Head of caudate nucleus (tissue), 42 donors: ENCODE results near the gene CAPN12.
A peak's percentile ranks its signal among the peaks of the same experiment; 100 is the strongest.

Experiments
- DNase-seq, 42 donors: peaks; one replicate each; pipeline versions ENCODE4 v3.0.0 to v3.0.0-alpha.2; 2020 to 2021; ENCODE audit warnings: mixed read lengths in 7 of 42
- intact Hi-C: fragments of 100-400 bp; cut with DNase I; formaldehyde crosslinking; loops from one replicate; pipeline ENCODE4 v1.15.0; 2022

The CAPN12 gene

DNA sequence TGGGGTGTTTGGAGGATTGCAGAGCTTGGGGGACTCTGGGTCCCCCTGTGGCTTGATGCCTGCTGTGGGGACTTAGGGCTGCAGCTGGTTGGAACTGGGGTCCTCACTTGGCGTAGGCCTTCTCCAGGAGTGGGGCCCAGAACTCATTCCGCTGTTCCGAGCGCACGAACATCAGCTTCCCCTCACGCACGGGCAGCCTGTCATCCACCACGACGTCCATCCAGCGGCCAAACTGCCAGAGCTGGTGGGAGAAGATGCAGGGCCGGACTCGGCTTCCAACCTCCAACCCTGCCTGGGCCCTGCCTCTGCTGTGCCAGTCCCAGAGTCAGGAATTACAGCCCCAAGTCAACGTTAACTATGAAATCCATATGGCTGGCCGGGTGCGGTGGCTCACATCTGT is 2.6 kb downstream of the CAPN12 start:
- peak in 1 of 42 donors; percentile 26 for DNase-seq

DNA sequence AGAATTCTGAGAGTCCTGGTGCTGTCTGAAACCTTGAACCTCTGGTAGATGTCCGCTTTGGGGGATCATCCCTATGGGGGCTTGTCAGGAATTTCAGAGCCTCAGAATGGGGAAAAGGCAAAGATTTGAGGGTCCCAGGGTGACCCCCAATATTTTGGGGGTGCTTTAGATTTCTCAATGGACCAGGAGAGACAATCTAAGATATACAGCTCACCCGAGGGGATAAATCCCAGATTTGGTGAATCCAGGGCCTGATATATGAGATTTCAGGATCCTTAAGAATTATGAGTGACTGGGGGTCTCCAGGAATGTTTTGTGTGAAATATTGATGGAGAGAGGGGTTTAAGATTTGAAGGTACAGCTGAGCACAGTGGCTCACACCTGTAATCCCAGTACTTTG is 3.3 kb downstream of the CAPN12 start:
- intact Hi-C loops, result no loop called here
- no peak for DNase-seq

More for the DNA sequence above, 2.6 kb downstream of the CAPN12 start:
- intact Hi-C loops, result no loop called here

DNA sequence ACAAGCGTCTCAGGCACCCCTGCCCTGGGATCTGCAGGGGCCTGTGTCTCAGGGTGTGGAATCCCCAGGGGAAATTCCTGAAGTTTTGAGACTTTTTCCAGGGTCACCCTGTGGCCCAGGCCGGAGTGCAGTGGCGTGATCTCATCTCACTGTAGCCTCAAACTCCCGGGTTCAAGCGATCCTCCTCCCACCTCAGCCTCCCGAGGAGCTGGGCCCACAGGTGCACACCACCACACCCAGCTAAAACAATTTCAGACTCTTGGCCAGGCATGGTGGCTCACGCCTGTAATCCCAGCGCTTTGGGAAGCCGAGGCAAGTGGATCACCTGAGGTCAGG is 4.0 kb downstream of the CAPN12 start:
- intact Hi-C loops, result no loop called here
- DNase-seq, result peak in 1 of 42 donors; percentile 17

DNA sequence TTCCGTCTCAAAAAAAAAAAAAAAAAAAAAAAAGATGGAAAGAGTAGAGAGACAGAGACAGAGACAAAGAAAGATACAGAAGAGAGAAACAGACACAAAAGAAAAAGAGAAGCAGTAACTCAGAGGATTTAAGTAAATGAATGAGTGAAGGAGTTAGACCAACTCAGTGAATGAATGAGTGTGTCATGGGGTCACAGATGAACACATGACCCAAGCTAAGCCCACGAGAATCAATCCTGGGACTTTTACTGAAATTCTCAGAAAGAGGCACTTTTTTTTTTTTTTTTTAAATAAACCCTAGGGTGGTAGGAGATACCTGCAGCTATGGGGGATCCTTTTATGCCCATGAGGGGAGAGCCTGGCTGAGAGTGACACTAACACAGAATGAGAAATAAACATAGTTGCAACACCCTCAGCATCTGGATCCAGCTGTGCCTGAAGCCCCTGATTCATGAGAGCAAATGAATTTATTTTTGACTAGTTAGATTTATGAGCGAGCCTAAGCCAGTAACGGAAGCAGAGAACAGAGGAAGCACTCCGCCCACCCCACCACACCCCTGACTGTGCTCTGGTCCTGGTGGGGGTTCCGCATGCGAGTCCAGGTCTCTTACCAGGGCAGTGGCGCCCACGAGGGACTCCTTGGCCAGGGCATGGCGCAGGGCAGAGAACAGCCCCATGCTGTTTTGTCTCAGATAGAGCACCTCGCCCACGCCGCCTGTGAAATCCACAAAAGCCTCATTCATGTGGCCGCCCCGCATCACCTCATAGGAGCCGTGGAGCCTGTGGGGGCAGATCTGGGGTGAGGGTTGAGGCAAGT is 4.6 kb downstream of the CAPN12 start:
- no peak for DNase-seq
- intact Hi-C loops, result no loop called here

DNA sequence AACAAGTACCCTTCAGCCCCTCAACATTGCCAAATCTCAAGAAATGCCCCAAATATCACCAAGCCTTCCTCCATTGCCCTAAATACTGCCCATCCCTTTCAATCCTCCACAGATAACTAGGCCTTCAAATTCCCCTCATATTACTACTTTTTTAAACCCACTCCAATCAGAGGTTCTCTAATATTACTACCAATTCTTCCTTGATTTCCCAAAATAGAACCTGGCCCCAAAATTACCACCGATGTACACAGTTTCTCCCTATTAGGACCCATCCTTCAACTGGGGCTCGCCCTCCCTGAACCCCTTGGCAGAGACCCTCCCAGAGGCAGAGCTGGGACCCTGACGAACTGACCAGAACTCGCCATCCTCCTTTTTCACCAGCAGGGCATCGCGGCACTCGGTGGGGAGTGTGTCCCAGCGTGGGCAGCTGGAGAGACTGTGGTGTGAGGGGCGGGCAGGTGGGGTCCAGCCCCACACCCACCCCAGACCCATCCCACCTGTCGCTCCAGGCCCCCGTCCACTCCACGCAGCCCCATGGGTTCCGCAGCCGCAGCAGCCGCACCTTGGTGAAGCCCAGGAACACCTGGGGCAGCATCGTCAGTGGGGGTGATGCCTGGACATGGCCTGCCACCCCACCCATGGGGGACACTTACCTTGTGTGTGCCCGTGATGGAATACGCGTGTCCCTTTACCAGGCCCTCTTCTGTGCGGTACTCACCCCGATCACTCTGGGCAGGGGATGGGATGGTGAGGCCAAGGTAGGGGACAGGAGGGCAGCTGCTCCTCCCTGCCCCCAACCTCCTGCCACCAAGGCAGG is 6.1 kb downstream of the CAPN12 start:
- intact Hi-C loops, result no loop called here

DNA sequence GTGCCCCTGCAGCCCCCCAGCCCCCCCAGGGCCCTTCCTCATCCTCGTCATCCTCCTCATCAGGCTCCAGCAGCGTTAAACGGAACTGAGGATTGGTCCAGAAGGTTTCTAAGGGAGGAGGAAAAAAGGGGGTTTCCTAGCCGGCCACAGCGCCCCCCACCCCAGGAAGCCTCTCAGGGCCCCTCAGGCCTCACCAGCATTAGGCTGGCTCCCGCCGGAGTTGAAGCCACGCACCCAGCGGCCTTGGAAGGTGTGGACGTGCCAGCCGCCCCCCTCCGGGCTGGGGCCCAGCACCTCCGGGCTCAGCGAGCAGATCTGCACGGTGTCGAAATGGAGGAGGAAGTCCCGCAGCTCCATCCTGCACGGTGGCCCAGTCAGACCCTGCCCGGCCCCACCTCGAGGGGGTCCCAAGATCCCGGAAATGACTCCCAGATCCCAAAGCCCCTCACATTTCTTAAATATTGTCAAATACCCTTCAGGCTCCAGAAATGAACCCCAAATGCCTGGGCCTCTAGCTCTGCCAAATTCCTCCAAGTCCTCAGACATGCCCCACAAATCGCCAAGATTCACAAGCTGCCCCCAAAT is 6.9 kb downstream of the CAPN12 start:
- intact Hi-C loops, result no loop called here
- peak in 1 of 42 donors; percentile 10 for DNase-seq

More for the DNA sequence above, 6.1 kb downstream of the CAPN12 start:
- peak in 1 of 42 donors; percentile 8 for DNase-seq

DNA sequence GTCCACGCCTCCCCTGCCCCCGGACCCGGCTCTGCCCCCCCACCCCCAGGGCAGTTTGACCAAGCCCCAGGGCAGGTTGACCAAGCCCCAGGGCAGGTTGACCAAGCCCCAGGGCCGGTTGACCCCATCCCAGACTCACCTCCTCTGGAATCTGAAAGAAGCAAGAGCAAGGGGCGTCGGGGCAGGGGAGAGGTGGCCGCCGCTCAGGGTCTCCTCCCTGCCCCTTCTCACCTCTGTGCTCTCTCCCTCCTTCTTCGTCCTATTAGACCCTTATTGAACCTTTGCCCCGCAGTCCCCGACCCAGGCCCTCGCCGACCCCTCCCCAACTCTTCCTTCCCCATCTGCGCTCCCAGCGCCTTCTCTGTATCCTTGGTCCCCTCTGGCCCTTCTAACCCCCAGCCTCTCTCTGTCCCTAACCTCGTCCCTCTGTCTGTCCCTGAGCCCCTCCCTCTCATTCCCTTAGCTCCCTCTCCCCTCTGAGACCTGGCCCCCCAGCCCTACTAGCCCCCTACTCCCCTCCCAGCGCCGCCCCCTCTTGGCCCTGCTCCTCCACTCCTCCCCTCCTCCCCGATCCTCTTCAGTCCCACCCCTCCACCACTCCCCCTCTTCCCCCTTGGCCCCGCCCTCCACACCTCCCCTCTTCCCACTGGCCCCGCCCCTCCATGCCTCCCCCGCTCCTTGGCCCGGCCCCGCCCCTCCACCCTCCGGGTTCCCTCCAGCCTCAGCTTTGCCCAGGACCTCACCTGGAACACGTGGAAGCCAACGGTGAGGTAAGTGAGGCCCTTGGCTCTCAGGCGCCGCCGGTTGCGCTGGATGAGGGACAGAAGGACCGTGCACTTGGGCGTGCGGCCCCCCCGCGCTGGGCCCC is 7.6 kb downstream of the CAPN12 start:
- intact Hi-C loops, result no loop called here
- peak in 3 of 42 donors; percentile 16 to 47 (median 39) for DNase-seq

GRCh38 chr19:38736036-38736412 is 8.2 kb downstream of the CAPN12 start:
- intact Hi-C loops, result no loop called here
- peak in 13 of 42 donors; percentile 30 to 72 (median 55) for DNase-seq

GRCh38 chr19:38735257-38735686 is 9.0 kb downstream of the CAPN12 start:
- DNase-seq, result peak in 2 of 42 donors; percentile 18 to 28
- intact Hi-C loops, result no loop called here

DNA sequence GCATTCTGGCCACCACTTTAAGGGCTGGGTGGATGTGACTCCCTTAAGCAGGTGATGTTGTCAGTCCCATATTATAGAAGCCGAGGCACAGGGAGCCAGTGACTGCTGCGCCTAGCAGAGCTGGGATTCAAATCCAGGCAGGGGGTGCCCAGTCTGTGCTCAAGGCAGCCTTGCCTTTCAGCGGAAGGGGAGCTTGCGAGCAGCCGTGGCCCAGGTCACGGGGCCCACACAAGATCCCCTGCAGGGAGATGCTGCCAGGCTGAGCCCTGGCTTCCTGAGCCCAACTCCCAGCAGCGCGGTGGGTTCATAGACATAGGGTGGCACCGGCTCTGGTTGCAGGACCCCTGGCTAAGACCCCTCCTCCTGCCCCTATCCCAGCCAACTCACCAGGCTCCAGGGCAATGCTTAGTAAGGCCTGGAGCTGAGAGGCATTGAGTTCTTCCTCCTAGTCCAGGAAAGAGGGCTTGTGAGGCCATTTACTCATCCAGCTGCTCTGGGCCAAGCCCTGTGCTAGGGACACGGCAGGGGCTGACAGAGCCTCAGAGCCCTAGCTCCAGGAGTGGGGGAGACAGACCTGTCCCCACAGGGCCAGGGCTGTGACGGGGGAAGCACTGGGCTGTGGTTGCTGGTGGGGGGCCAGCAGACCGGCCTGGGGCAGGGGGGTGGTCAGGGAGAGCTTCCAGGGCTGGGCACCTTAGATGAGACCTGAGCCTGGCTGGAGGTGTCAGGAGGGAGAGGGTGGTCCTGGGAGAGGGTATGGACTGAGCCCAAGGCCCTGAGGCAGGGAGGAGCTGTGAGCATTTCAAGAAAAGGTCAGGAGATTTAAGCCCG is 9.6 kb downstream of the CAPN12 start:
- DNase-seq, result peak in 2 of 42 donors; percentile 17 to 18
- intact Hi-C loops, result loop anchor here (5.0 kb wide), 1 partner anchor 98 kb away; the partner anchor contains the start of gene ECH1

DNA sequence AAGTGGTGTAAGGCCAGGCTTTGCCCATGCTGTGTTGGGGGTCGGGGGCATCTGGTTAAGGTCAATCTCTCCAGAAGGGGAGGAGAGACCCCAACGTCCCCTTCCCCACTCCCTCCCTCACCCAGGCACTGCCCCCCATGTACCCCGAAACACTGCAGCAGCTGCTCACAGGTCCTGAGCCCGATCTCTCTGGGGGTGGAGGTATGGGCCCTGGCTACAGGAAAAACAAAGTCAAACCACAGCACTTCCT is 10.2 kb downstream of the CAPN12 start:
- intact Hi-C loops, result loop anchor here (5.0 kb wide), 1 partner anchor 98 kb away; the partner anchor contains the start of gene ECH1
- DNase-seq, result no peak

DNA sequence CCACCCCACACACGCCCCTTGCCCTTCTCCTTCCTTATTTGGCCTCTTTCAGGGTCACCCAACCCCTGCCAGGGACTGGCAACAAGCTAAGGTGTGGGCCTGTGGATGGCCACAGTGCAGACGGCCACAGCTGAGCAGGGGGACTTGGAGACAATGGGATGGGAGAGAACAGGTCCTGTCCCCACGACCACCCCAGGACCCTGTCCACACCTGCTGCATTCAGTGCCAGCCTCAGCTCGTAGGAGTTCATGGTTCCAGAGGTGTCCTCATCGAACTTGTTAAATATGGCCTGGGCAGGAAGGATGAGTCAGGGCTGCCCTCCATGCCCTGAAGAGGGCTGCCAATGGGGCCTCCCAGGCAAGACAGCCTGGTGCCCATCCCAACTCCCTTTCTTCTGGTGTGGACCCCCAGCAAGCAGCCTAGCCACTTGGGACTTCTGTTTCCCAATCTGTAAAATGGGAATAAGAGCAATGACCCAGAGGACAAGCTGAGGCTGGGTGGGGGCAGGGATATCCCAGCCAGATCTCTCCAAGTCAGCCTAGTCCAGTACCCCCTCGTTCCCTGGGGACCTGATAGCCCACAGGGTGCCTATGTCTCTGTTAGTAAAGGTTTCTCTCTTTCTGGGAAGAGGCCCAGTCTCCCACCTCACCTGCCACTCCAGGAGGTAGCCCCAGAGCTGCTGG is 10.6 kb downstream of the CAPN12 start:
- intact Hi-C loops, result loop anchor here (5.0 kb wide), 1 partner anchor 99 kb away; the partner anchor contains the start of gene ECH1
- no peak for DNase-seq

- intact Hi-C loops, result loop anchor here (5.0 kb wide), 1 partner anchor 99 kb away; the partner anchor contains the start of gene ECH1
- DNase-seq, result peak in 1 of 42 donors; percentile 16
Observed at GRCh38 chr19:38733241-38733492, 11.1 kb downstream of the CAPN12 start.

DNA sequence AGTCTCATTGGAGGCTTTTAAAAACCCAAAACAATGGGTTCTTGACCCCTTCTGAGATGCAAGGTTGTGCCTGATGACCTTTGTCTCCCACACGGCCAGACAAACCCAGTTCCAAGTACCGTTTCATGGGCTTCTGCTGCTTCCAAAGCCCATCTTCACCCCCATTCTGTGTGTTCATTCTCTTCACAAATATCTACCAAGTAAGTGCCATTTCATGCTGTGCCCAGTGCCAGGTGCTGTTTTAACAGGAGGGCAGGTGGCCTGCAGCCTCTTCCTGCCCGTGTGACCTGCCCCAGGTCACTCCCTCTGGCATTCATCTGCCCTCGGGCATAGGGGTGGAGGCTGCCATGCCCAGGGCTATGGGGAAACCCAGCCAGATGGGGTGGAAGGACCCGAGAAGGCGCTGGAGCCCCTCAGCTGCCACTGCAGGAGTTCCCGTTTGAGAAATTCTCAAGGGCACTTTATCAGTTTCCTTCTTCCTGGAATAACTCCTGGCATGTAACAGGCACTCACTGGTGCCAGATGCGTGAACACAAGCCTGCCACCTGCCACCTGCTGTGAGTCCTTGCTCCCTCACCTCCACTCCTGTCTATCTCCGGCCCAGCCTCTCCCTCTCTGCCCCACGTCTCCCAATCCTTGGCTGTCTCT is 12.5 kb downstream of the CAPN12 start:
- intact Hi-C loops, result loop anchor here (5.0 kb wide), 1 partner anchor 101 kb away; the partner anchor contains the start of gene ECH1
- DNase-seq, result peak in 6 of 42 donors; percentile 7 to 39 (median 12)

DNA sequence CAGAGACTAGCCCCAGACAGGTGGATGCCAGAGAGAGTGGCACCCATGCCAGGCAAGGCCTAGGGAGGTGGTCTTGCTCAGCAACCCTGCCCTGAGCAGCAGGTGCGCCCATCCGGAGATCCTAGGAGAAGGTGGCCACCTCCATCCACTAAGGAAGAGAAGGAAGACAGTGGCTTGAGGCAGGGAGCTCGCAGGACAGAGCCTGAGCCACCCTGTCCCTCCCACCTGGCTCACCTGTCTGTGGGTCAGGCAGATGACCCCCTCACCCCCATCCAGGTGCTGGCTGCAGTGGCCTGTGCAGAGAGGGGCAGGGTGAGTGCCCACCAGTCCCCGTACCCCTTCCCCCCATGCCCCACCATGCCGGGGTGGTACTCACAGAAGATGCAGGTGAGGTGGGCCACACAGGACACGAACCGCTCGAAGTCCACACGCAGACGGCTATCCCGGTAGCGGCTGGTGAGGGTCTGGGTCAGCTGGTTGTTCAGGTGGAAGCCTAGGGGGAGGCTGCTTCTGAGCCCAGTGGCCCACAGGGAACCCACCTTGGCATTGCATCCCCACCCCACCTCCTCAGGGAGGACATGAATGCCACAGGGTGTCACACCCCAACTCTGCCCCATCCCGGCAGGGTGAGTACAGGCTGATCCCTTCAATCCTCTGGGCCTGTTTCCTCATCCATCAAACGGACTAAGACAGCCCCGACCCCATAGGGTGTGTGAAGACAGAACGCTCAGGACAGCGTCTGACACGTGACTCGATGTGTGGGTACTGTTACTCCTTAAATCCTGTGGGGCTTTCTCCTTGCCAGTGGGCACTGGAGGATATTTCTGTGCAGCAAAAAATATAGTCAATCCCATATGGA is 13.3 kb downstream of the CAPN12 start:
- DNase-seq, result peak in 6 of 42 donors; percentile 5 to 40 (median 20)
- intact Hi-C loops, result loop anchor here (5.0 kb wide), 1 partner anchor 101 kb away; the partner anchor contains the start of gene ECH1

DNA sequence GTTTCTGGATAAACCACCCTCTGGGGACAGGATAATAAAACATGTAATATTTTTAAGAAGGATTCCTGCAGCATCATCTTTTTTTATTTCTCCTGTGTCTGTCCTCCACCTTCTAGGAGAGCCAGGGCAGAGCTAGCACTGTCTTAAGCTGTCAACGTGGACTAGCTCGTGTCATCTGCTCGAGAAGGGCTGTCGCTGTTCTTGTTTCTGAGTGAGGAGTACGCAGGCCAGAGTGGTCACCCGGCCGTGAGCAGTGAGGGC is 13.9 kb downstream of the CAPN12 start:
- intact Hi-C loops, result loop anchor here (5.0 kb wide), 1 partner anchor 102 kb away; the partner anchor contains the start of gene ECH1
- DNase-seq, result no peak
